T-helper 9 cell (primary cell): ENCODE results near the gene LRRC37B.
A peak's percentile ranks its signal among the peaks of the same experiment; 100 is the strongest.
"Not testable (repeated sequence)": the region's sequence is repeated elsewhere in the genome, so short reads cannot be mapped to it uniquely, and the experiment has no call there.

Experiments used
- DNase-seq: peaks from one replicate; pipeline ENCODE4 v3.0.0-alpha.2; 2020
- total RNA-seq, 2 donors: gene quantifications; one replicate each; lab custom pipeline; 2026; lab: John Stamatoyannopoulos, UW

The LRRC37B gene
- total RNA-seq: 43.3 to 57.9 reads per million in 2 donors

- DNase-seq: peak; percentile 87
These were observed at the start of gene LRRC37B for GRCh38 chr17:32006957-32007462. LRRC37B (plus strand) TSS chr17:32007383; CDS start chr17:32021393, 14,010 bp downstream.

GRCh38 chr17:31964131-31964530, 43.1 kb upstream of the LRRC37B start:
- DNase-seq: not testable (repeated sequence)

- DNase-seq: no peak
These were observed 39.5 kb upstream of the LRRC37B start for GRCh38 chr17:31967648-31968047.

GRCh38 chr17:31970416-31970815, 36.8 kb upstream of the LRRC37B start:
- DNase-seq: not testable (repeated sequence)

- not testable (repeated sequence) for DNase-seq
These were observed 32.7 kb upstream of the LRRC37B start for GRCh38 chr17:31974269-31975071.

GRCh38 chr17:31975391-31975790, 31.8 kb upstream of the LRRC37B start:
- DNase-seq: not testable (repeated sequence)

- not testable (repeated sequence) for DNase-seq
These were observed 15.4 kb upstream of the LRRC37B start for GRCh38 chr17:31991821-31992220.

GRCh38 chr17:31997005-31997404, 10.2 kb upstream of the LRRC37B start:
- DNase-seq: no peak

GRCh38 chr17:32007463-32008298, 498 bp downstream of the LRRC37B start:
- peak; percentile 21 for DNase-seq

- no peak for DNase-seq
These were observed 2.0 kb downstream of the LRRC37B start for GRCh38 chr17:32009262-32009542.

- DNase-seq: no peak
These were observed 2.9 kb downstream of the LRRC37B start for GRCh38 chr17:32010114-32010513.

GRCh38 chr17:32015245-32016013, 8.2 kb downstream of the LRRC37B start:
- DNase-seq: no peak

- no peak for DNase-seq
These were observed 9.0 kb downstream of the LRRC37B start for GRCh38 chr17:32016231-32016630.

GRCh38 chr17:32019228-32019627, 12.0 kb downstream of the LRRC37B start:
- DNase-seq: no peak

GRCh38 chr17:32020943-32021614, 13.9 kb downstream of the LRRC37B start:
- DNase-seq: no peak

GRCh38 chr17:32021615-32021955, 14.4 kb downstream of the LRRC37B start:
- no peak for DNase-seq

GRCh38 chr17:32022554-32022953, 15.4 kb downstream of the LRRC37B start:
- not testable (repeated sequence) for DNase-seq

- not testable (repeated sequence) for DNase-seq
These were observed 20.1 kb downstream of the LRRC37B start for GRCh38 chr17:32027271-32027670.

GRCh38 chr17:32033223-32033622, 26.0 kb downstream of the LRRC37B start:
- DNase-seq: no peak

GRCh38 chr17:32033812-32034211, 26.6 kb downstream of the LRRC37B start:
- not testable (repeated sequence) for DNase-seq

- not testable (repeated sequence) for DNase-seq
These were observed 33.1 kb downstream of the LRRC37B start for GRCh38 chr17:32040246-32040645.

- DNase-seq: not testable (repeated sequence)
These were observed 34.2 kb downstream of the LRRC37B start for GRCh38 chr17:32041306-32041875.
